Left ventricle myocardium inferior (tissue), 1 donor: ENCODE results near the gene SETBP1. TPM values are rescaled to one million over a fixed set of nuclear protein-coding genes. Genes with fewer than 3 reads are reported as not detected.

Experiments used
- DNase-seq: peaks from one replicate; pipeline ENCODE4 v3.0.0-alpha.2; 2020
- H3K27ac ChIP-seq: fragments of 200-600 bp; replicated peaks from 2 replicates; pipeline ENCODE4 v1.8.0; 2021
- H3K27me3 ChIP-seq: fragments of 200-600 bp; 2 replicates; pipeline ENCODE4 v1.8.0; 2021; ENCODE audit warnings: low read depth
- H3K36me3 ChIP-seq: fragments of 200-600 bp; 2 replicates; pipeline ENCODE4 v1.8.0; 2021
- H3K4me1 ChIP-seq: fragments of 200-600 bp; 2 replicates; pipeline ENCODE4 v1.8.0; 2021
- H3K4me3 ChIP-seq: fragments of 200-600 bp; 2 replicates; pipeline ENCODE4 v1.8.0; 2021; ENCODE audit warnings: mild to moderate bottlenecking, moderate library complexity
- H3K9me3 ChIP-seq: fragments of 200-600 bp; replicated peaks from 2 replicates; pipeline ENCODE4 v1.8.0; 2021
- CTCF ChIP-seq: fragments of 200-600 bp; IDR thresholded peaks from 2 replicates; pipeline ENCODE4 v1.8.0; 2021; ENCODE audit warnings: antibody characterized with exemption, mild to moderate bottlenecking, borderline replicate concordance
- intact Hi-C: fragments of 100-400 bp; cut with micrococcal nuclease; formaldehyde crosslinking; loops from one replicate; pipeline ENCODE4 v1.11.0; 2022
- total RNA-seq: library from RNA; stranded (reverse); fragmentation: NEBNext Ultra II Directional; extraction: Animal tissue kit (Norgen Biotek cat#: 25700); gene quantifications from one replicate; pipeline ENCODE4 v1.2.1, GENCODE V29; 2021
- donor health status: DM: no; HTN: yes; CAD: no; lungs with severe emphysema.

SETBP1 gene
- total RNA-seq, 1 donor from 2014 or later: 10.3 TPM

GRCh38 chr18:44922968-44923367 lies 242.3 kb downstream of the SETBP1 start:
- intact Hi-C loops: no loop called here
- H3K4me3 ChIP-seq: no peak overlapping the region
- H3K9me3 ChIP-seq: no peaks in the 10 kb centered on the region
- H3K27me3 ChIP-seq: no peaks in the 10 kb centered on the region
- no peak overlapping the region for H3K27ac ChIP-seq
- H3K4me1 ChIP-seq: peaks cover 12% of the 10 kb centered on the region
- no peaks in the 10 kb centered on the region for H3K36me3 ChIP-seq
- TF ChIP-seq CTCF: no peak
- no peak for DNase-seq

GRCh38 chr18:44924785-44925499 lies 244.3 kb downstream of the SETBP1 start:
- Histone ChIP-seq H3K4me1 (peaks cover 3% of the 10 kb centered on the region), H3K9me3 (no peaks in the 10 kb centered on the region), H3K27me3 (no peaks in the 10 kb centered on the region), H3K27ac (no peak overlapping the region), H3K36me3 (no peaks in the 10 kb centered on the region), H3K4me3 (no peak overlapping the region)
- no peak for TF ChIP-seq CTCF
- intact Hi-C loops: no loop called here
- no peak for DNase-seq

- no peak for DNase-seq
- Histone ChIP-seq H3K27me3 (no peaks in the 10 kb centered on the region), H3K27ac (no peak overlapping the region), H3K4me1 (peaks cover 3% of the 10 kb centered on the region), H3K4me3 (no peak overlapping the region), H3K9me3 (peaks cover 17% of the 10 kb centered on the region), H3K36me3 (no peaks in the 10 kb centered on the region)
- intact Hi-C loops: no loop called here
- TF ChIP-seq CTCF: no peak
These were observed 246.6 kb downstream of the SETBP1 start for GRCh38 chr18:44927127-44927849.

GRCh38 chr18:44934901-44935300 lies 254.2 kb downstream of the SETBP1 start:
- H3K36me3 ChIP-seq: no peaks in the 10 kb centered on the region
- TF ChIP-seq CTCF: no peak
- peaks cover 37% of the 10 kb centered on the region for H3K9me3 ChIP-seq
- intact Hi-C loops: no loop called here
- H3K27ac ChIP-seq: no peak overlapping the region
- peaks cover 22% of the 10 kb centered on the region for H3K4me1 ChIP-seq
- peaks cover 4% of the 10 kb centered on the region for H3K27me3 ChIP-seq
- no peak for DNase-seq
- no peak overlapping the region for H3K4me3 ChIP-seq

GRCh38 chr18:44935455-44935854 lies 254.8 kb downstream of the SETBP1 start:
- no peak overlapping the region for H3K27ac ChIP-seq
- H3K9me3 ChIP-seq: peaks cover 32% of the 10 kb centered on the region
- peaks cover 4% of the 10 kb centered on the region for H3K27me3 ChIP-seq
- no peaks in the 10 kb centered on the region for H3K36me3 ChIP-seq
- TF ChIP-seq CTCF: no peak
- intact Hi-C loops: no loop called here
- peaks cover 22% of the 10 kb centered on the region for H3K4me1 ChIP-seq
- DNase-seq: no peak
- no peak overlapping the region for H3K4me3 ChIP-seq
